Central memory CD8-positive, alpha-beta T cell (primary cell): ENCODE results near the gene SCNM1.

Experiments
- ATAC-seq: fragments of 150-1000 bp; cut with Tn5 transposase; replicated peaks from 2 replicates; pipeline ENCODE4 v1.10.0; 2022; ENCODE audit warnings: mild to moderate bottlenecking, moderate FRiP score, moderate number of reproducible peaks; ENCODE audit not compliant: poor library complexity, severe bottlenecking; ENCODE audit errors: extremely low read depth
- DNase-seq, 2 donors: peaks; one replicate each; pipeline ENCODE4 v3.0.0; 2021; ENCODE audit warnings: low spot score in 2 of 2
- H3K27ac Mint-ChIP-seq: one replicate; pipeline ENCODE4 v1.8.0; 2022; ENCODE audit warnings: low read depth, mild to moderate bottlenecking, moderate library complexity, mixed read lengths
- H3K27me3 Mint-ChIP-seq: one replicate; pipeline ENCODE4 v1.8.0; 2022; ENCODE audit warnings: mixed read lengths
- H3K36me3 Mint-ChIP-seq: one replicate; pipeline ENCODE4 v1.8.0; 2022; ENCODE audit warnings: mild to moderate bottlenecking, moderate library complexity, mixed read lengths; ENCODE audit not compliant: insufficient read depth
- H3K4me1 Mint-ChIP-seq: one replicate; pipeline ENCODE4 v1.8.0; 2022; ENCODE audit warnings: mixed read lengths
- H3K4me3 Mint-ChIP-seq: one replicate; pipeline ENCODE4 v1.8.0; 2022; ENCODE audit warnings: mild to moderate bottlenecking, moderate library complexity, mixed read lengths
- H3K9me3 Mint-ChIP-seq: one replicate; pipeline ENCODE4 v1.8.0; 2022; ENCODE audit warnings: mixed read lengths

The SCNM1 gene

GRCh38 chr1:151137789-151138188 lies 28.2 kb upstream of the SCNM1 start:
- ATAC-seq (no peak), DNase-seq (no peak)
- H3K36me3 Mint-ChIP-seq: no peaks in the 10 kb centered on the region
- H3K27me3 Mint-ChIP-seq: no peaks in the 10 kb centered on the region
- no peaks in the 10 kb centered on the region for H3K9me3 Mint-ChIP-seq
- H3K27ac Mint-ChIP-seq: no peak overlapping the region
- no peak overlapping the region for H3K4me3 Mint-ChIP-seq
- no peaks in the 10 kb centered on the region for H3K4me1 Mint-ChIP-seq

GRCh38 chr1:151142411-151143056 lies 23.4 kb upstream of the SCNM1 start:
- H3K27ac Mint-ChIP-seq: no peak overlapping the region
- DNase-seq (no peak), ATAC-seq (no peak)
- H3K27me3 Mint-ChIP-seq: no peaks in the 10 kb centered on the region
- H3K36me3 Mint-ChIP-seq: no peaks in the 10 kb centered on the region
- H3K9me3 Mint-ChIP-seq: no peaks in the 10 kb centered on the region
- H3K4me3 Mint-ChIP-seq: no peak overlapping the region
- peaks cover 13% of the 10 kb centered on the region for H3K4me1 Mint-ChIP-seq

- no peak for DNase-seq
- Mint-ChIP-seq H3K27me3 (no peaks in the 10 kb centered on the region), H3K27ac (no peak overlapping the region), H3K4me1 (peaks cover 13% of the 10 kb centered on the region), H3K4me3 (no peak overlapping the region), H3K36me3 (no peaks in the 10 kb centered on the region), H3K9me3 (no peaks in the 10 kb centered on the region)
- ATAC-seq: no peak
These were observed 22.9 kb upstream of the SCNM1 start for GRCh38 chr1:151143057-151143435.

- no peaks in the 10 kb centered on the region for H3K27me3 Mint-ChIP-seq
- no peak overlapping the region for H3K27ac Mint-ChIP-seq
- H3K36me3 Mint-ChIP-seq: no peaks in the 10 kb centered on the region
- H3K4me3 Mint-ChIP-seq: no peak overlapping the region
- DNase-seq (no peak), ATAC-seq (no peak)
- H3K9me3 Mint-ChIP-seq: no peaks in the 10 kb centered on the region
- peaks cover 13% of the 10 kb centered on the region for H3K4me1 Mint-ChIP-seq
These were observed 22.0 kb upstream of the SCNM1 start for GRCh38 chr1:151143986-151144385.

GRCh38 chr1:151144474-151145303 lies 21.3 kb upstream of the SCNM1 start:
- Mint-ChIP-seq H3K4me1 (peaks cover 13% of the 10 kb centered on the region), H3K27ac (no peak overlapping the region), H3K27me3 (no peaks in the 10 kb centered on the region), H3K4me3 (peak overlapping the region; percentile 93), H3K9me3 (no peaks in the 10 kb centered on the region), H3K36me3 (no peaks in the 10 kb centered on the region)
- ATAC-seq (no peak), DNase-seq (no peak)

- H3K27me3 Mint-ChIP-seq: no peaks in the 10 kb centered on the region
- H3K4me3 Mint-ChIP-seq: peak overlapping the region; percentile 93
- DNase-seq (no peak), ATAC-seq (peak; percentile 19)
- no peaks in the 10 kb centered on the region for H3K36me3 Mint-ChIP-seq
- H3K4me1 Mint-ChIP-seq: peaks cover 13% of the 10 kb centered on the region
- H3K27ac Mint-ChIP-seq: no peak overlapping the region
- no peaks in the 10 kb centered on the region for H3K9me3 Mint-ChIP-seq
These were observed 20.5 kb upstream of the SCNM1 start for GRCh38 chr1:151145304-151146071.

- Mint-ChIP-seq H3K4me1 (peaks cover 13% of the 10 kb centered on the region), H3K9me3 (no peaks in the 10 kb centered on the region), H3K27ac (peak overlapping the region; percentile 92), H3K36me3 (no peaks in the 10 kb centered on the region), H3K4me3 (peak overlapping the region; percentile 93), H3K27me3 (no peaks in the 10 kb centered on the region)
- DNase-seq (no peak), ATAC-seq (peak; percentile 2)
These were observed 19.9 kb upstream of the SCNM1 start for GRCh38 chr1:151146072-151146411.

GRCh38 chr1:151146412-151147131 lies 19.4 kb upstream of the SCNM1 start, which contains the start of gene SEMA6C:
Gene SEMA6C (minus strand): TSS chr1:151146631. CDS start chr1:151142621, 4,010 bp downstream.
- H3K4me3 Mint-ChIP-seq: peak within 1 kb of the TSS; percentile 93
- peaks cover 13% of the 10 kb centered on the region for H3K4me1 Mint-ChIP-seq
- ATAC-seq (peak; percentile 100), DNase-seq (peak; percentile 73)
- no peaks in the 10 kb centered on the region for H3K27me3 Mint-ChIP-seq
- no peaks in the 10 kb centered on the region for H3K36me3 Mint-ChIP-seq
- peak within 1 kb of the TSS; percentile 92 for H3K27ac Mint-ChIP-seq
- H3K9me3 Mint-ChIP-seq: no peaks in the 10 kb centered on the region

GRCh38 chr1:151147132-151147503 lies 18.8 kb upstream of the SCNM1 start:
- peak overlapping the region; percentile 93 for H3K4me3 Mint-ChIP-seq
- DNase-seq: no peak
- H3K4me1 Mint-ChIP-seq: peaks cover 13% of the 10 kb centered on the region
- H3K27ac Mint-ChIP-seq: peak overlapping the region; percentile 92
- H3K36me3 Mint-ChIP-seq: no peaks in the 10 kb centered on the region
- no peak for ATAC-seq
- H3K9me3 Mint-ChIP-seq: no peaks in the 10 kb centered on the region
- no peaks in the 10 kb centered on the region for H3K27me3 Mint-ChIP-seq

GRCh38 chr1:151147665-151148064 lies 18.3 kb upstream of the SCNM1 start:
- Mint-ChIP-seq H3K9me3 (no peaks in the 10 kb centered on the region), H3K36me3 (no peaks in the 10 kb centered on the region), H3K27me3 (no peaks in the 10 kb centered on the region), H3K4me1 (peaks cover 13% of the 10 kb centered on the region), H3K4me3 (peak overlapping the region; percentile 93), H3K27ac (no peak overlapping the region)
- ATAC-seq: no peak
- no peak for DNase-seq

GRCh38 chr1:151156515-151156819 lies 9.5 kb upstream of the SCNM1 start, which contains the start of gene TNFAIP8L2:
Gene TNFAIP8L2 (plus strand): TSS chr1:151156649. CDS start chr1:151158698, 2,049 bp downstream.
- DNase-seq: peak; percentile 40 to 46

GRCh38 chr1:151157067-151157531 lies 8.8 kb upstream of the SCNM1 start:
- no peaks in the 10 kb centered on the region for H3K27me3 Mint-ChIP-seq
- peaks cover 48% of the 10 kb centered on the region for H3K4me1 Mint-ChIP-seq
- peak overlapping the region; percentile 91 for H3K27ac Mint-ChIP-seq
- DNase-seq: no peak
- H3K36me3 Mint-ChIP-seq: peaks cover 13% of the 10 kb centered on the region
- no peaks in the 10 kb centered on the region for H3K9me3 Mint-ChIP-seq
- ATAC-seq: peak; percentile 44
- H3K4me3 Mint-ChIP-seq: peak overlapping the region; percentile 93

More at GRCh38 chr1:151156515-151156819, 9.5 kb upstream of the SCNM1 start, which contains the start of gene TNFAIP8L2:
- peak; percentile 90 for ATAC-seq
- no peaks in the 10 kb centered on the region for H3K27me3 Mint-ChIP-seq
- no peaks in the 10 kb centered on the region for H3K9me3 Mint-ChIP-seq
- peak within 1 kb of the TSS; percentile 91 for H3K27ac Mint-ChIP-seq
- H3K4me1 Mint-ChIP-seq: peaks cover 41% of the 10 kb centered on the region
- H3K36me3 Mint-ChIP-seq: peaks cover 13% of the 10 kb centered on the region
- peak within 1 kb of the TSS; percentile 93 for H3K4me3 Mint-ChIP-seq
